GM12892 (cell line): Measurements from ENCODE around the gene ASS1.

ENCODE experiments used
- POLR2A ChIP-seq: IDR thresholded peaks from 2 replicates; pipeline ENCODE4 v1.6.1; 2011; ENCODE audit warnings: low read depth, low read length, control low read depth
- TAF1 ChIP-seq: IDR thresholded peaks from 2 replicates; pipeline ENCODE4 v1.6.1; 2011; ENCODE audit warnings: low read depth, mild to moderate bottlenecking, control low read depth, low read length, borderline replicate concordance

DNA sequence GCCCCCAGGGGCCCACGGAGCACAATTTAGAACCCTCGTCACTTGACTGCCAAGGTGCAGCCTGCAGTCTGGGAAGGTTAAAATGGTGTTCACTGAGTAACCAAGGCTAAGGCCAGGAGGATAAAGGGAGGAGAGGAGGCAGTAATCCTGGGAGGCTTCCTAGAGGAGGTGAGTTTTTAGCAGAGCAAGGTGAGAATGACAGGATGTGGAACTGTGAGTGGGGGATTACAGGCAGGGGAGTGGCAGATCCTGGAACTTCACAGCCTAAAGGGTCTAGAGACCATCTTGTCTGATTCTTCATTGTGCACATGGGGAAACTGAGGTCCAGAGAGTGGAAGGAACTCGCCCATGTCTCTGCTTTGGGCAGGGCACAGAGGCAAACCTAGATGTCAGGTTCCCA, 42.5 kb upstream of the ASS1 start:
- TF ChIP-seq TAF1 (no peak), POLR2A (no peak)
